IPS-18a (cell line): ENCODE data around the gene DEFB131B.
"Not testable (repeated sequence)": the region's sequence is repeated elsewhere in the genome, so short reads cannot be mapped to it uniquely, and the experiment has no call there.

Experiments used
- H3K27ac ChIP-seq: one replicate; pipeline ENCODE4 v1.5.1; 2013; ENCODE audit warnings: low read length
- H3K27me3 ChIP-seq: one replicate; pipeline ENCODE4 v1.6.1; 2013; ENCODE audit warnings: mild to moderate bottlenecking, low read length; ENCODE audit not compliant: control insufficient read depth, insufficient read depth
- H3K36me3 ChIP-seq: one replicate; pipeline ENCODE4 v1.6.1; 2013; ENCODE audit warnings: low read depth, low read length; ENCODE audit not compliant: control insufficient read depth
- H3K4me1 ChIP-seq: one replicate; pipeline ENCODE4 v1.6.1; 2013; ENCODE audit warnings: low read depth, low read length; ENCODE audit not compliant: control insufficient read depth
- H3K4me3 ChIP-seq: one replicate; pipeline ENCODE4 v1.5.1; 2013; ENCODE audit warnings: low read length
- H3K9ac ChIP-seq: one replicate; pipeline ENCODE4 v1.6.1; 2013; ENCODE audit warnings: mild to moderate bottlenecking, low read length, moderate library complexity
- H3K9me3 ChIP-seq: one replicate; pipeline ENCODE4 v1.6.1; 2013; ENCODE audit warnings: low read depth, low read length; ENCODE audit not compliant: control insufficient read depth

Gene DEFB131B

GRCh38 chr11:71869931-71870330, 8.3 kb upstream of the DEFB131B start:
- H3K27ac ChIP-seq = not testable (repeated sequence)

GRCh38 chr11:71870661-71871060, 7.6 kb upstream of the DEFB131B start:
- H3K27ac ChIP-seq, H3K4me3 ChIP-seq: not testable (repeated sequence)

More at GRCh38 chr11:71869931-71870330, 8.3 kb upstream of the DEFB131B start:
- not testable (repeated sequence) for H3K4me3 ChIP-seq, H3K4me1 ChIP-seq, H3K27me3 ChIP-seq, H3K36me3 ChIP-seq, H3K9ac ChIP-seq, H3K9me3 ChIP-seq

GRCh38 chr11:71876262-71876661, 2.0 kb upstream of the DEFB131B start:
- not testable (repeated sequence) for H3K4me1 ChIP-seq, H3K4me3 ChIP-seq, H3K9ac ChIP-seq, H3K27me3 ChIP-seq, H3K27ac ChIP-seq, H3K9me3 ChIP-seq, H3K36me3 ChIP-seq

More at GRCh38 chr11:71870661-71871060, 7.6 kb upstream of the DEFB131B start:
- not testable (repeated sequence) for H3K9me3 ChIP-seq, H3K27me3 ChIP-seq, H3K36me3 ChIP-seq, H3K4me1 ChIP-seq, H3K9ac ChIP-seq

- H3K9ac ChIP-seq, H3K9me3 ChIP-seq, H3K36me3 ChIP-seq, H3K27me3 ChIP-seq, H3K4me3 ChIP-seq, H3K27ac ChIP-seq, H3K4me1 ChIP-seq: not testable (repeated sequence)
Observed at GRCh38 chr11:71885806-71886205, 7.6 kb downstream of the DEFB131B start.

GRCh38 chr11:71888335-71889010, 10.2 kb downstream of the DEFB131B start:
- H3K9ac ChIP-seq, H3K27ac ChIP-seq, H3K36me3 ChIP-seq, H3K4me1 ChIP-seq, H3K4me3 ChIP-seq, H3K27me3 ChIP-seq, H3K9me3 ChIP-seq: not testable (repeated sequence)

- not testable (repeated sequence) for H3K27ac ChIP-seq, H3K4me1 ChIP-seq, H3K9ac ChIP-seq
Observed at GRCh38 chr11:71889181-71889872, 11.1 kb downstream of the DEFB131B start.

GRCh38 chr11:71895961-71896360, 17.7 kb downstream of the DEFB131B start:
- H3K4me3 ChIP-seq = no peak overlapping the region
- no peak overlapping the region for H3K9ac ChIP-seq
- H3K36me3 ChIP-seq = no peaks in the 10 kb centered on the region
- no peak overlapping the region for H3K27ac ChIP-seq
- H3K27me3 ChIP-seq = no peaks in the 10 kb centered on the region
- H3K4me1 ChIP-seq = no peaks in the 10 kb centered on the region
- H3K9me3 ChIP-seq = no peaks in the 10 kb centered on the region

More at GRCh38 chr11:71889181-71889872, 11.1 kb downstream of the DEFB131B start:
- H3K36me3 ChIP-seq, H3K27me3 ChIP-seq, H3K4me3 ChIP-seq, H3K9me3 ChIP-seq: not testable (repeated sequence)

- H3K4me3 ChIP-seq, H3K27ac ChIP-seq, H3K9ac ChIP-seq, H3K4me1 ChIP-seq, H3K36me3 ChIP-seq, H3K27me3 ChIP-seq, H3K9me3 ChIP-seq: not testable (repeated sequence)
Observed at GRCh38 chr11:71901137-71901536, 22.9 kb downstream of the DEFB131B start.

GRCh38 chr11:71908218-71908617, 30.0 kb downstream of the DEFB131B start:
- H3K9ac ChIP-seq = no peak overlapping the region
- no peak overlapping the region for H3K27ac ChIP-seq
- H3K36me3 ChIP-seq = no peaks in the 10 kb centered on the region
- H3K27me3 ChIP-seq = no peaks in the 10 kb centered on the region
- no peaks in the 10 kb centered on the region for H3K9me3 ChIP-seq
- no peaks in the 10 kb centered on the region for H3K4me1 ChIP-seq
- no peak overlapping the region for H3K4me3 ChIP-seq

- not testable (repeated sequence) for H3K9me3 ChIP-seq, H3K4me3 ChIP-seq, H3K4me1 ChIP-seq, H3K9ac ChIP-seq, H3K27ac ChIP-seq, H3K27me3 ChIP-seq
- peaks cover 16% of the 10 kb centered on the region for H3K36me3 ChIP-seq
Observed at GRCh38 chr11:71910775-71911174, 32.5 kb downstream of the DEFB131B start.

GRCh38 chr11:71911321-71911985, 33.2 kb downstream of the DEFB131B start:
- not testable (repeated sequence) for H3K4me3 ChIP-seq, H3K27ac ChIP-seq
- H3K36me3 ChIP-seq = peaks cover 22% of the 10 kb centered on the region

GRCh38 chr11:71911986-71912340, 33.7 kb downstream of the DEFB131B start:
- not testable (repeated sequence) for H3K9me3 ChIP-seq, H3K9ac ChIP-seq, H3K4me1 ChIP-seq, H3K27me3 ChIP-seq, H3K27ac ChIP-seq, H3K4me3 ChIP-seq
- H3K36me3 ChIP-seq = peaks cover 25% of the 10 kb centered on the region

More at GRCh38 chr11:71911321-71911985, 33.2 kb downstream of the DEFB131B start:
- H3K4me1 ChIP-seq, H3K27me3 ChIP-seq, H3K9ac ChIP-seq, H3K9me3 ChIP-seq: not testable (repeated sequence)
